K562 (cell line): Measurements from ENCODE around the gene CACNA2D3.

ENCODE experiments used
- ATF6 ChIP-seq: sonication (generic); formaldehyde crosslinking; IDR thresholded peaks from 2 replicates; pipeline ENCODE4 v1.4.0; 2020; ENCODE audit warnings: mild to moderate bottlenecking, missing genetic modification reagents
- HCFC1 ChIP-seq: IDR thresholded peaks from 2 replicates; pipeline ENCODE4 v1.6.1; 2012; ENCODE audit warnings: low read depth, low read length, improper control_type of control experiment
- HMG20A ChIP-seq: fragments of 450-650 bp; formaldehyde crosslinking; conservative IDR thresholded peaks from 2 replicates; pipeline ENCODE4 v1.4.0; 2020; ENCODE audit warnings: mild to moderate bottlenecking, mixed read lengths
- PML ChIP-seq: IDR thresholded peaks from 2 replicates; pipeline ENCODE4 v1.6.1; 2012; ENCODE audit warnings: low read length, inconsistent platforms
- PRPF4 ChIP-seq: fragments of 200-400 bp; formaldehyde crosslinking; IDR thresholded peaks from one replicate; pipeline ENCODE4 v1.6.1; 2017; ENCODE audit warnings: low read length, low read depth, mild to moderate bottlenecking; ENCODE audit not compliant: insufficient read depth, poor library complexity, severe bottlenecking
- TBP ChIP-seq: optimal IDR thresholded peaks from 2 replicates; pipeline ENCODE3; 2011; ENCODE audit warnings: low read depth, low read length, improper control_type of control experiment
- THAP7 ChIP-seq: fragments of 250-450 bp; sonication (Bioruptor Pico); IDR thresholded peaks from 2 replicates; pipeline ENCODE4 v1.5.0; 2021
- TF ChIP-seq, protein P1 (sequence below), 3 experiments: IDR thresholded peaks in 2 of 3; conservative IDR thresholded peaks in 1 of 3; 2 replicates each; pipeline ENCODE4 v1.5.1; 2011 to 2012; ENCODE audit warnings: low read length in 3 of 3, mild to moderate bottlenecking in 3 of 3, control low read depth in 2 of 3, improper control_type of control experiment in 1 of 3, inconsistent platforms in 1 of 3, low read depth in 1 of 3, mixed read lengths in 1 of 3, moderate library complexity in 1 of 3; ENCODE audit not compliant: insufficient read depth in 2 of 3

DNA sequence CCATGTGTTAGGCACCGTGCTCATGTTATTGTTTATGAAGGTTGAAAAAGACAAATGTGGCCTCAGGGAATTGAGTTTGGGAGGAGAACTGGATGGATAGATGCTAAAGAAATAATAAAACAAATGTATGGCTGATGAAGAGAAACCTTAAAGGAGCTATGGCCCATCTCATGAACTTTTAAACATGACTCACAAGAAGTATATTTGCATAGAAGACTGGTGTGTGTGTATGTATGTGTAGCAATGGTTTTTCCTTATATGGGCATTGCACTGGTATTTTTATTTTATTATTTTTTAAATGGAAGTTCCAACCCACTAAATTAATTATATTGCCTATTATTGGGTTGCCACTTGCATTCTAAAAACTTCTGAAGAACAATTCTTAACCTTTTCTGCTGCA is 31.1 kb downstream of the CACNA2D3 start:
- TF ChIP-seq PML (no peak), TBP (no peak), THAP7 (CRISPR knock-in tag) (no peak), PRPF4 (no peak), ATF6 (no peak), HMG20A (no peak), HCFC1 (no peak)
- TF ChIP-seq, protein P1, sequence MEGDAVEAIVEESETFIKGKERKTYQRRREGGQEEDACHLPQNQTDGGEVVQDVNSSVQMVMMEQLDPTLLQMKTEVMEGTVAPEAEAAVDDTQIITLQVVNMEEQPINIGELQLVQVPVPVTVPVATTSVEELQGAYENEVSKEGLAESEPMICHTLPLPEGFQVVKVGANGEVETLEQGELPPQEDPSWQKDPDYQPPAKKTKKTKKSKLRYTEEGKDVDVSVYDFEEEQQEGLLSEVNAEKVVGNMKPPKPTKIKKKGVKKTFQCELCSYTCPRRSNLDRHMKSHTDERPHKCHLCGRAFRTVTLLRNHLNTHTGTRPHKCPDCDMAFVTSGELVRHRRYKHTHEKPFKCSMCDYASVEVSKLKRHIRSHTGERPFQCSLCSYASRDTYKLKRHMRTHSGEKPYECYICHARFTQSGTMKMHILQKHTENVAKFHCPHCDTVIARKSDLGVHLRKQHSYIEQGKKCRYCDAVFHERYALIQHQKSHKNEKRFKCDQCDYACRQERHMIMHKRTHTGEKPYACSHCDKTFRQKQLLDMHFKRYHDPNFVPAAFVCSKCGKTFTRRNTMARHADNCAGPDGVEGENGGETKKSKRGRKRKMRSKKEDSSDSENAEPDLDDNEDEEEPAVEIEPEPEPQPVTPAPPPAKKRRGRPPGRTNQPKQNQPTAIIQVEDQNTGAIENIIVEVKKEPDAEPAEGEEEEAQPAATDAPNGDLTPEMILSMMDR (IDR thresholded peaks at IDR 0.05 in 2 of 3, conservative IDR thresholded peaks at IDR 0.05 in 1 of 3; ENCODE audit: insufficient read depth in 2 of 3, low read depth in 1 of 3, low read length in 3 of 3) = no peak
